HK-2 (cell line): ENCODE data around the gene SLC30A3.
A peak's percentile ranks its signal among the peaks of the same experiment; 100 is the strongest.

Experiments
- DNase-seq: peaks from one replicate; pipeline ENCODE4 v3.0.0-alpha.2; 2018; ENCODE audit not compliant: unreplicated experiment

SLC30A3 gene

DNA sequence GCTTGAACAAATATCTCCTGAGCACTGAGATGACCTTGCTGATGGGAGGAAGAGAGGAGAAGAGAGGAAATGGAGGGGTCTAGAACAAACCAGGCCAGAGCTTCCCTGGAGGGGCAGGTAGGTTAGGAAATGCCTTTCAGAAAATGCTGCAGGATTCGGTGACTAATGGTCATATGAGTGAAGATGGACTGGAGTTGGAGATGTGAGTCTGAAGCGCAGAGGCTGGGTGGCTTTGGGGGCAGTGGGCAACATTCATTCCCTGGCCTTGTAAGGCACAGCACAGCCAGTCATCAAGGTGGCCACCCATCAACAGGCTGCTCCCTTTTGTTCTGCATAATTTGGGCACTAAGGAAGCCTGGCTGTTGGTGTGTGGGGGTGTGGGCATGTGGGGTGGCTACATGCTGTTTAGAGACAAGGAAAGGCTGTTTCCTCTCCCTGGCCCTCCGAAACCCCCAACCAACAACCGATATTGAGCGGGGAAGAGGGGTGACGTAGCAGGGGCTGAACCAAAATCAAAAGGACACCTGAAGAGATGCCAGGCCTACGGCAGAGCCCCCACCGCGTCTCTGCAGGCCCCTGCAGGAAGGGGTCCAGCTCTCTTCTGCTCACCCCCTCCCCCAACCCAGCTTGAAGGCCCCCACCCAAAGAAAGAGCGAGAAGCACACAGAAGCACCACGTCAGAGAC, 1.5 kb downstream of the SLC30A3 start:
- no peak for DNase-seq

GRCh38 chr2:27258051-27258450, 4.8 kb downstream of the SLC30A3 start:
- no peak for DNase-seq

- no peak for DNase-seq
These were observed 5.9 kb downstream of the SLC30A3 start for GRCh38 chr2:27256855-27257454.

DNA sequence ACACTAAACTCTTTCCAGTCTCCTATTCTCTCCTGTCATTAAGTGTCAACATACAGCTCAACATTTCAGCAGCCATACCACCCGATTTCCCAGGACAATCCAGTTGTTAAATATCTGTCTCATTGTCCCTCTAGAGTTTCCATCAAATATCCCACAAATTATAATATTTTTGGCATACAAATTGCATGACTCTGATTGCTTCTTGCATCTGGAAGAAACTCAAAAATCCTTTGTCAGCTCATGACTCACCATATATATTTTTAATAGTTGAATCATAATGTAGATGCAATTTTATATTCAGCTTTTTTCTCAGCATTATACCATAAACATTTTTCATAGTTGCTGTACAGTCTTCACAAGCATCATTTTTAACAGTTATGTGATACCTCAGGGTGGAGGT, 7.2 kb downstream of the SLC30A3 start:
- DNase-seq: no peak

DNA sequence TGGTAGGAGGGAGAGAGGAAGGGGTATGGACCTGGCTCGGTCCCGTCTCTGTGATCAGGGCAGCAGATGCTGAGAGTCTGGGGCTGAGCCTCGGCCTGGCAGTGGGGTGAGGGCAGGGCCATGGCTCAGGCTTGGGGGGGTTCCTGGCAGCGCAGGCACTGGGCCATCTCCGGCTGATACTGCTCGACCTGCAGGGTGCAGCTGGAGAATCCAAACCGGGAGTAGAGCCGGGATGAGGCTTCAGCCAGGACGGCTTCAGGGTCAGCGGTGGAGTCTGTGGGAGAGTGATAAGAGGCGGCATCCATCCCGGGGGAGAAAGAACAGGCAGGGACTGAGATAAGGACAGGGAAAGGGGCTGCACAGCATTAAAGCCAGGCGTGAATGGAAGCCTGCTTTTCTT, 7.7 kb downstream of the SLC30A3 start:
- DNase-seq: no peak

GRCh38 chr2:27251766-27252165, 11.1 kb downstream of the SLC30A3 start:
- DNase-seq: no peak

GRCh38 chr2:27250652-27251379, 12.0 kb downstream of the SLC30A3 start:
- DNase-seq: no peak

DNA sequence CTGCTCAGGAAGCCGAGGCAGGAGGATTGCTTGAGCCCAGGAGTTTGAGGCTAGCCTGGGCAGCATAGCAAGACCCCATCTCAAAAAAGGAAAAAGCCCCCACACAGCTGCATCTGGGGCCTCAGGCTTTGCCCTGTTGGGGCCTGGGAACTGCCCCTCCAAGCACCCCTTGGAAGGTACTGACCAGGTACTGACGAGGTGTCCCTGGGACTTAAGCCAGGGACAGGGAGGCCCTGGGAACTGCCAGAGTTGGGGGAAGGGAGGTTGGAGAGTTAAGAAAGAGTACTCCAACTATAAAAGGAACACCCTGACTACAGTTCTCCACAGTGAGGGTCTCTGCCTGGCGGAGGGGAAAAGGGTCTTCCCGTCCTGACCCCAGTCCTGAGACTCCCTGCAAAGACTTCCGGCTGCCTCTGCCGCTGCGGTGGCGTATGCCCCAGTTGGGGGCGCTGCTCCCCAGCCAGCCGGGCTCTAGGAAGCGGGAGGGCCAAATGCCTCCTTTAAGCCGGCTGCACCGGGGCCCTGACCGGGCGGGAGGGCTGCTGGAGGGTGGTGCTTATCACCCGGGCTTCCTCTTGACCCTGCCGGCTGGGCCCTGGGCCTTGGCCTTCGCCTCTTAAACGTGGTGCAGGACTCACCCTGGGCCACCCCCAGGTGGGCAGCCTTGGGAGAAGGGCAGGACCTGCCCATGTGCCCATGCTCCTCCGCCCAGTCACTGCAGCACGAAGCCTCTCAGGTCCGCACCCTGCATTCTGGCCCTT, 12.8 kb downstream of the SLC30A3 start:
- DNase-seq: peak; percentile 45

DNA sequence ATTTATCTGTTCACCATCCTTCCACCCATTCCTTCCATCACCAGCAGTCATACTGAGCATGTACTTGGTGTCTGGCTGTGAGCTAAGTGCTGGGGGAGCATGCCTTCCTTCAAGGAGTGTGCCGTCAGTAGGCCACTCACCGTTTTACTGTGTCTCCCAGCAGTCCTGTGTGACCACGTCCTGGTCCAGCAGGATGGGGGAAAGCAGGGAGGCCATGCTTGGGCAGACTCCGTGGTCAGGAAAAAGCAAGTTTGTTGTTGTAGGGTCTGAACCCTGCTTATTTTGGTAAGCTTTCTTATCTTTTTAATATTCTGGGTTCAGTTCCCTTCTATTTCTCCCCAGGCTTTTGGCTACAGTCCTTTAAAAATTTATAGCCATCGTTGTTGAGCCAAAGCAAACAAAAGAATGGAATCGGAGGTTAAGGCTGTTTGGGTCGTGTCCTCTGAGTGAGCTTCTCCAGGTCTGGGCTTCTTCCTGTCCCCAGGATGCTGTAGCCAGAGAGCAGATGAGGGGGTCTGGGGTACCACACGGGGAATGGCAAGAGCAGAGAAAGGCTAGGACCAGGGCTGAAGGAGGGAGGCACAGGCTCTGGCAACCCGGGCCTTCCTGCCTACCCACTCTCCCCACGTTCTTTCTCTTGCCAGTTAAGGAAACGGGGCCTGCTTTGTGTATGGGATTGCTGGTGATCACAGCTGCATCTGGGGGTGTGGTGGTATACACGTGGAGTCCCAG, 13.5 kb downstream of the SLC30A3 start:
- no peak for DNase-seq

GRCh38 chr2:27247893-27248292, 15.0 kb downstream of the SLC30A3 start:
- no peak for DNase-seq

DNA sequence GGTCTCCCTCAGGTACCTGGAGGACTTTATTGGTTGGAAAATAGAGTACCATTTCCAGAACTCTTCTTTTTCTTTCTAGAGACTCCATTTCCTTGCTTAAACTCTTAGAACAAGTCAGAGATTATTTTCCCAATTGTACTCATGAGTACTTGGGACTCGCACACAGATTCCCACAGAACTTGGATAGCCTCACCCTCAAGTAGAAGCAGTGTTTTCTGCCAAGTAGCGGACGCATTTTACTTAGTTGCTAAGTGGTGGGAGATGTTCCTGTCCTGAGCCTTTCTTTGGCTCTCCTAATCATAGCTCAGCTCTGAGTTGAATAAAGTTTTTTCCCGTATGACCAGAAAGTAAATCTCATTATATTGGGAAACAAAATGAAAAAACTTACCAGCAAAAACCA, 17.2 kb downstream of the SLC30A3 start:
- DNase-seq: no peak

DNA sequence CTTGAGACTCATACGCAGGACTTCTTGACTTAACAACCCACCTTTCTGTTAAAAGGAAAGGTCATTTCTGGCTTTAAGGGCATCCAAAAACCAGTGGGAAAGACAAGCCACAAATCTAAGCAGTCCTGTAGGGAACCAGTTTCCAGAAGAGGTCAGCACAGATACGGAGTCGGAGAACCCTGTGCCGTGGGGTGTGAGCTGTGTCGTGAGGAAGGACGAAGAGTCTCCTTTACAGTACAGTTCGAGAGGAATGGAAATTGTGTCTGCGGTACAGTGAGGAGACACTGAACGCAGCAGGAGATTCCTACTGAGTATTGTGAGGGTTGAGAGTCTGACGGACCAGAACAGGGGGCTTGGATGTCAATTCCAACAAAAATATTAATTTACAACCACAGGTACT, 17.7 kb downstream of the SLC30A3 start:
- no peak for DNase-seq

DNA sequence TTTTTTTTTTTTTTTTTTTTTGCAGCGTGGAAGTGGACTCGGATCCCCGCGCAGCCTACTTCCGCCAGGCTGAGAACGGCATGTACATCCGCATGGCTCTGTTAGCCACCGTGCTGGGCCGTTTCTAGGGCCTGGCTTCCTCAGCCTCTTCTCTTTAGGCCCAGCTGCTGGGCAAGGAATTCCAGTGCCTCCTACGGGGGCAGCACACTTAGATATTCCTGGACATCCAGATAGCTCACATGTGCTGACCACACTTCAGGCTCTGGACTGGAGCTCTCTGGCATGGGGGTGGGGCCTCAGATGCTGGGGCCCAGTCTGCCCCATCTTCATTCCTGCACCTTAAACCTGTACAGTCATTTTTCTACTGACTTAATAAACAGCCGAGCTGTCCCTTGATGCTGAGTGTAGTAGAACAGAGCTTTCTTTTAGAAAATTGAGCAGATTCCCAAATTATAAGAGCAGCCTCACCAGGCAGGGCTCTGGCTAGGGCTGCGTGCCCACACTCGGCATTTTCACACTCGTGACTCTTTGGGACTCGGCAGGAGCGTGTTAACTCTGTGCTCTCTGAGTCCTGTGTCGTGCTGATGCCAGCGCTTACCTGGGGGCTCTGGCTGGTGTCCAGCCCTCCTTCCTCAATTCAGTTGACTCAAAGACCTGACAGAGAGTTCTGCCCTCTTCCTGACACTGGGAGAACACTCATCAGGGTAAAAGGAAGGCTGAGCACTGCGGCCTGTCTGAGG, 19.3 kb downstream of the SLC30A3 start:
- DNase-seq: no peak

DNA sequence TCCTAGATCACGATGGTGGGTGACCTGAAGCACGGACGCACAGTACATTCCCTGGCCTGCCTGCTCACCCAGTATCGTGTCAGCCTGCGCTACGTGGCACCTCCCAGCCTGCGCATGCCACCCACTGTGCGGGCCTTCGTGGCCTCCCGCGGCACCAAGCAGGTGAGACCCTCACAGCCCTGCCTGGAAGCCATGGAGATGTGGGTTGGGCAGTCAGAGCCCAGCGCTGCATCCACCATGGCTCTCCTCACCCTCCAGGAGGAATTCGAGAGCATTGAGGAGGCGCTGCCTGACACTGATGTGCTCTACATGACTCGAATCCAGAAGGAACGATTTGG, 20.3 kb downstream of the SLC30A3 start:
- DNase-seq: no peak

- no peak for DNase-seq
These were observed 20.9 kb downstream of the SLC30A3 start for GRCh38 chr2:27241761-27242613.

DNA sequence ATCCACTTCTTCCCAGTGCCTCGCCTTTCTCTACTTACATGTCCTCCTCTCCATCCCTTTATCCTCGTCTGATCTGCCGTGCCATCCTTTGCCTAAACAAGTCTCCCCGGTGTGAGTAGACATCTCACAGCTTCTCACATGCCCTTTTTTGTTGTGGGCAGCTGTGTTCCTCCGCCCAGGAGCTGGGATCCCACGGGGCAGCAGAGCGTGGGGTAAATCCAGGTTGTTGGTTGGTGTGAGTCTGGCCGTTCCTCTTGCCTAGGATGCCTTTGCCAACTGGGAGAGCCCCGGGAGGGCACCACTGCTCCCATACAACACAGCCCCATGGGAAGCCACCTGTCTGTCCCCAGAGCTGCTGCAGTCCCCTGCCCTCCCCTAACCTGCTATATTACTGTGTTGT, 22.4 kb downstream of the SLC30A3 start:
- no peak for DNase-seq

GRCh38 chr2:27238976-27239375, 23.9 kb downstream of the SLC30A3 start:
- no peak for DNase-seq

GRCh38 chr2:27237341-27237945, 25.4 kb downstream of the SLC30A3 start:
- no peak for DNase-seq

DNA sequence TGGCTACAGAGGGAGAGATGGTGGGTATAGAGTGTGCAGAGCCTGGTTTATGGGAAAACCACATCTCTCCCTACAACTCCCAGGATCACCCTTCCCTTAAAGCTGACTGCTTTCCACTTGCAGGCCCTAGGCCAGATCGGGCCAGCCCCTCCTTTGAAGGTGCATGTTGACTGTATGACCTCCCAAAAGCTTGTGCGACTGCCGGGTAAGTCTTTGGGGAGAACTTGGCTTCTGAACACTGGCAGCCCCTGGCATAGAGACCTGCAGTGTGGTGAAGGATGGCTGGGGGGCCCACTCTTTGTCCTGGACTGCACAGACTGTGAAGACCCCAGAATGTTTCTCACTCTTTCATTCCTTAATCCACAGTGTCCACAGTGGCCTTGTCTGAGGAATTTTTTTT, 26.2 kb downstream of the SLC30A3 start:
- DNase-seq: no peak

- DNase-seq: no peak
These were observed 26.7 kb downstream of the SLC30A3 start for GRCh38 chr2:27236136-27236535.
